OCI-LY3 (cell line): ENCODE measurements around the gene TJP1.

Source experiments
- CTCF ChIP-seq: fragments of 200-600, 300-600 bp; sonication (generic); IDR thresholded peaks from 2 replicates; pipeline ENCODE4 v1.5.1; 2014; ENCODE audit warnings: antibody characterized with exemption, low read length, low read depth
- EZH2phosphoT487 ChIP-seq: fragments of 200-600 bp; shearing (Covaris generic); IDR thresholded peaks from 2 replicates; pipeline ENCODE4 v1.6.1; 2018; ENCODE audit warnings: antibody characterized with exemption, mixed run types, low read depth

- TF ChIP-seq EZH2phosphoT487 (no peak), CTCF (no peak)
Observed at GRCh38 chr15:29701151-29701550, 121.1 kb downstream of the TJP1 start.
